ENCODE measurements around the gene ADA.

DNA sequence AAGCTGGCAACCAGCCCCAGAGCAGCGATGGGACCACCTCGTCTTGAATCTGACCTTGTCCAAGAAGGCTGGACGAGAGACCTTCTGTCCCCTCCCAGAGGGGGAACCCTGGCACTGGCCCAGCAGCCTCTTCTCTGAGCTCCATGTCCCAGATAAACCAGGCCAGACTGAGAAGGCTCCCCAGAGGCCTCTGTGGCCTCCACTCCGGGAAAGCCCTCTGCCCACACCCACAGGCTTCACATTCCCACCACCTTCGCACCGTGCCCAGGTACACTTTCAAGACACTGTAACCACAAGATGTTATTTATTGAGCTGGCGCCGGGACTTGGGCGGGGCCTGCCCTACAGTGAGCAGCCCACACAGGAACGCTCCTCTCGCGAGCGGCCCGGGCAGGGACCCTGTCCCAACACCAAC, 33.2 kb downstream of the ADA start:
- TF ChIP-seq, protein P1, sequence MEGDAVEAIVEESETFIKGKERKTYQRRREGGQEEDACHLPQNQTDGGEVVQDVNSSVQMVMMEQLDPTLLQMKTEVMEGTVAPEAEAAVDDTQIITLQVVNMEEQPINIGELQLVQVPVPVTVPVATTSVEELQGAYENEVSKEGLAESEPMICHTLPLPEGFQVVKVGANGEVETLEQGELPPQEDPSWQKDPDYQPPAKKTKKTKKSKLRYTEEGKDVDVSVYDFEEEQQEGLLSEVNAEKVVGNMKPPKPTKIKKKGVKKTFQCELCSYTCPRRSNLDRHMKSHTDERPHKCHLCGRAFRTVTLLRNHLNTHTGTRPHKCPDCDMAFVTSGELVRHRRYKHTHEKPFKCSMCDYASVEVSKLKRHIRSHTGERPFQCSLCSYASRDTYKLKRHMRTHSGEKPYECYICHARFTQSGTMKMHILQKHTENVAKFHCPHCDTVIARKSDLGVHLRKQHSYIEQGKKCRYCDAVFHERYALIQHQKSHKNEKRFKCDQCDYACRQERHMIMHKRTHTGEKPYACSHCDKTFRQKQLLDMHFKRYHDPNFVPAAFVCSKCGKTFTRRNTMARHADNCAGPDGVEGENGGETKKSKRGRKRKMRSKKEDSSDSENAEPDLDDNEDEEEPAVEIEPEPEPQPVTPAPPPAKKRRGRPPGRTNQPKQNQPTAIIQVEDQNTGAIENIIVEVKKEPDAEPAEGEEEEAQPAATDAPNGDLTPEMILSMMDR (conservative IDR thresholded peaks at IDR 0.05; ENCODE audit: low read length) = no peak
- TF ChIP-seq EZH2phosphoT487 (IDR thresholded peaks at IDR 0.05; ENCODE audit: borderline replicate concordance) = no peak
